ENCODE results near the gene SPINK2.

GRCh38 chr4:56796211-56796610, 25.3 kb downstream of the SPINK2 start:
- TF ChIP-seq CTCF (IDR thresholded peaks at IDR 0.05) (no peak), POLR2A (IDR thresholded peaks at IDR 0.05) (no peak)

Data from heart left ventricle (tissue), 13 donors.